GM06990 (cell line): ENCODE results near the gene DCLK2.

ENCODE experiments used
- DNase-seq: peaks from one replicate; pipeline ENCODE4 v3.0.0-alpha.2; 2011; ENCODE audit not compliant: insufficient read length; ENCODE audit errors: extremely low read depth
- H3K27me3 ChIP-seq: replicated peaks from 2 replicates; pipeline ENCODE4 v1.6.0; 2011; ENCODE audit warnings: low read length; ENCODE audit not compliant: control insufficient read depth, insufficient read depth
- H3K36me3 ChIP-seq: 2 replicates; pipeline ENCODE4 v1.5.1; 2011; ENCODE audit warnings: low read length; ENCODE audit not compliant: control insufficient read depth, insufficient read depth
- H3K4me3 ChIP-seq: replicated peaks from 2 replicates; pipeline ENCODE4 v1.5.1; 2011; ENCODE audit warnings: low read depth, mild to moderate bottlenecking, control low read depth, low read length
- TF ChIP-seq, protein P1 (sequence below): IDR thresholded peaks from 2 replicates; pipeline ENCODE4 v1.5.1; 2011; ENCODE audit warnings: low read length, control low read depth, mild to moderate bottlenecking, inconsistent platforms; ENCODE audit not compliant: insufficient read depth, poor library complexity, severe bottlenecking

DCLK2 gene

DNA sequence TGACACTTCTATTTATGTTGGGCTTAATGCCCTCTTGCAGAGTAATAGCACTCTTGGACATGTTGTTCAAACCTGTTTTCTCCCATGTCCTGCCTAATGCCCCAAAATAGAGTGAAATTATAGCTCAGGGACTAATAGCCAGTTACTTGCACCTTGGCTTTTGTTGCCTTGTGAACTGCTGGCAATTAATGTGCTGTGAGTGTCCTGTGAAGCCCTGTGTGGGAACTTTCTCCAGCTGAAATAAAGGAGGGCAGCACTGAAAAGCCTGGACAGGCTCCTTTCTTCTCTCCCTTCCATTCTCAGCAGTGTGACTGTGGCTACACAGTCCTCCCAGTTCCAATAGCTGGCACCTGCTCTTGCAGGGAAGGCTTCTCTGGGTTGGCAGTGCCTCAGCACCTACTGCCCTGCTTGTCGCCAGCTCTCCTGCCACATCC is 72.4 kb downstream of the DCLK2 start:
- no peak for DNase-seq
- H3K27me3 ChIP-seq: no peaks in the 10 kb centered on the region
- TF ChIP-seq, protein P1, sequence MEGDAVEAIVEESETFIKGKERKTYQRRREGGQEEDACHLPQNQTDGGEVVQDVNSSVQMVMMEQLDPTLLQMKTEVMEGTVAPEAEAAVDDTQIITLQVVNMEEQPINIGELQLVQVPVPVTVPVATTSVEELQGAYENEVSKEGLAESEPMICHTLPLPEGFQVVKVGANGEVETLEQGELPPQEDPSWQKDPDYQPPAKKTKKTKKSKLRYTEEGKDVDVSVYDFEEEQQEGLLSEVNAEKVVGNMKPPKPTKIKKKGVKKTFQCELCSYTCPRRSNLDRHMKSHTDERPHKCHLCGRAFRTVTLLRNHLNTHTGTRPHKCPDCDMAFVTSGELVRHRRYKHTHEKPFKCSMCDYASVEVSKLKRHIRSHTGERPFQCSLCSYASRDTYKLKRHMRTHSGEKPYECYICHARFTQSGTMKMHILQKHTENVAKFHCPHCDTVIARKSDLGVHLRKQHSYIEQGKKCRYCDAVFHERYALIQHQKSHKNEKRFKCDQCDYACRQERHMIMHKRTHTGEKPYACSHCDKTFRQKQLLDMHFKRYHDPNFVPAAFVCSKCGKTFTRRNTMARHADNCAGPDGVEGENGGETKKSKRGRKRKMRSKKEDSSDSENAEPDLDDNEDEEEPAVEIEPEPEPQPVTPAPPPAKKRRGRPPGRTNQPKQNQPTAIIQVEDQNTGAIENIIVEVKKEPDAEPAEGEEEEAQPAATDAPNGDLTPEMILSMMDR: no peak

DNA sequence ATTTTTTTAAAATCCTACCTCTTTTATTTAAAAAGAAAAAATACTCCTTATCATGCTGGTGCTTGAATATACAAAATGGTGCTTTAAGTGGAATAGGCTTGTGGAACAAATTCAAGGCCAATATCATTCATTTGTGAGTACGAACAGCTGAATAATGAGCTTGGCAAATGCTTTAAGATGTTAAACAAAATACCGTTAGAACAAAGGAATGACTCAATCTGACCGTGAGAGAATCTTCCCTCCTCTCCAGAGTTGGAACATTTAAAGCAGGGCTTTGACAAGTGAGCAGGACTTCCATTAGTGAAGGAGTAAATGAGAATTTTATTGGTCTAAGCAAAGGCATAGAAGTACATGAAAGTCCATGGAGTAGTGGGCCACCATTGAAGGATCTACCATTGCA is 74.5 kb downstream of the DCLK2 start:
- DNase-seq: no peak
- H3K36me3 ChIP-seq: no peaks in the 10 kb centered on the region
- TF ChIP-seq, protein P1: no peak
- H3K27me3 ChIP-seq: no peaks in the 10 kb centered on the region
- no peak overlapping the region for H3K4me3 ChIP-seq

More for the DNA sequence above, 72.4 kb downstream of the DCLK2 start:
- H3K4me3 ChIP-seq: no peak overlapping the region
- H3K36me3 ChIP-seq: no peaks in the 10 kb centered on the region

- Histone ChIP-seq H3K27me3 (no peaks in the 10 kb centered on the region), H3K36me3 (no peaks in the 10 kb centered on the region), H3K4me3 (no peak overlapping the region)
- no peak for DNase-seq
- TF ChIP-seq, protein P1: no peak
Observed at GRCh38 chr4:150155391-150155790, 77.1 kb downstream of the DCLK2 start.

GRCh38 chr4:150156543-150156942 is 78.3 kb downstream of the DCLK2 start:
- DNase-seq: no peak
- TF ChIP-seq, protein P1: no peak
- Histone ChIP-seq H3K4me3 (no peak overlapping the region), H3K36me3 (no peaks in the 10 kb centered on the region), H3K27me3 (no peaks in the 10 kb centered on the region)

GRCh38 chr4:150158041-150158440 is 79.8 kb downstream of the DCLK2 start:
- Histone ChIP-seq H3K36me3 (no peaks in the 10 kb centered on the region), H3K27me3 (no peaks in the 10 kb centered on the region), H3K4me3 (no peak overlapping the region)
- TF ChIP-seq, protein P1: no peak
- DNase-seq: no peak

DNA sequence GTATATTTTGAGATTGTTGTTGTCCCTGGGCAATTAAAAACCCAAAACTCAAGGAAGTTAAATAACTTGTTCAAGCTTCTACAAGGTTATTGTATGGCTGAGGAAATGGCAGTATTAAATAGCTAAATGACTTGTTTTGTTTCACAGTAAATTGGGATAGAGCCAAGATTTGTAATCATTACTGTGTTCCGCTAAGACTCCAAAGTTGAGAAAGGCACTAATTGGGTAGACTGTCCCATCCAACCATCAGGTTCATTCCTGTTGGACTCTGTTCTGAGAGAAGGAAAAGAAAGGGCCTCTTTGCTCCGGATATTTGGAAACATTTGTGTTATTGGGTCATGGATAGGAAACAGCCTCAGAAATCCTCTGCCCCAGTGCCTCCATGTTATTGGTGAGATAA is 82.2 kb downstream of the DCLK2 start:
- Histone ChIP-seq H3K4me3 (no peak overlapping the region), H3K27me3 (no peaks in the 10 kb centered on the region), H3K36me3 (no peaks in the 10 kb centered on the region)
- no peak for DNase-seq
- TF ChIP-seq, protein P1: no peak
